ENCODE measurements around the gene GALNT18.

DNA sequence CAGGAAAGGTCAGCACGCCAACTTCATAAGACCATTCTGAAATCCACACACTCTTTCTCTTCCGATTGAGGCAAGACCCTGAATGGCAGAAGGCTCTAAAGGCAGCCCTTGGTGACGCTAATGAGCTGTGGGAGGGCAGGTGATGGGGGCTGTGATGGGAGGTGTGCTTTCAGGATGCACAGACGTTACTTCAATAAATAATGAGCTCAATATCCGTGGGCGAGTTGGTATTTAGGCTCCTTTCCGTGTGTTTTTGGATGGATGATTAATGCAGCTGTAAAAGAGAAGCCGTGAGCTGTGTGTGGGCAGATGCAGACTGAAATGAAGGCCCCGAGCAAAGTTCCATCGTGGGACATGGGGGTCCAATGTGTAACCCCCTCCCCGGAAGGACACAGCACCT is 138.2 kb downstream of the GALNT18 start:
- TF ChIP-seq, protein P1, sequence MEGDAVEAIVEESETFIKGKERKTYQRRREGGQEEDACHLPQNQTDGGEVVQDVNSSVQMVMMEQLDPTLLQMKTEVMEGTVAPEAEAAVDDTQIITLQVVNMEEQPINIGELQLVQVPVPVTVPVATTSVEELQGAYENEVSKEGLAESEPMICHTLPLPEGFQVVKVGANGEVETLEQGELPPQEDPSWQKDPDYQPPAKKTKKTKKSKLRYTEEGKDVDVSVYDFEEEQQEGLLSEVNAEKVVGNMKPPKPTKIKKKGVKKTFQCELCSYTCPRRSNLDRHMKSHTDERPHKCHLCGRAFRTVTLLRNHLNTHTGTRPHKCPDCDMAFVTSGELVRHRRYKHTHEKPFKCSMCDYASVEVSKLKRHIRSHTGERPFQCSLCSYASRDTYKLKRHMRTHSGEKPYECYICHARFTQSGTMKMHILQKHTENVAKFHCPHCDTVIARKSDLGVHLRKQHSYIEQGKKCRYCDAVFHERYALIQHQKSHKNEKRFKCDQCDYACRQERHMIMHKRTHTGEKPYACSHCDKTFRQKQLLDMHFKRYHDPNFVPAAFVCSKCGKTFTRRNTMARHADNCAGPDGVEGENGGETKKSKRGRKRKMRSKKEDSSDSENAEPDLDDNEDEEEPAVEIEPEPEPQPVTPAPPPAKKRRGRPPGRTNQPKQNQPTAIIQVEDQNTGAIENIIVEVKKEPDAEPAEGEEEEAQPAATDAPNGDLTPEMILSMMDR (conservative IDR thresholded peaks at IDR 0.05; ENCODE audit: low read length), result no peak
- TF ChIP-seq EZH2phosphoT487 (IDR thresholded peaks at IDR 0.05; ENCODE audit: borderline replicate concordance, low read depth, low read length), result no peak

All from OCI-LY7 (cell line).